Kidney (tissue), 14 donors: Measurements from ENCODE around the gene SOAT1. TPM values are rescaled to one million over a fixed set of nuclear protein-coding genes. Genes with fewer than 3 reads are reported as not detected.
A peak's percentile ranks its signal among the peaks of the same experiment; 100 is the strongest.
"Not testable (repeated sequence)": the region's sequence is repeated elsewhere in the genome, so short reads cannot be mapped to it uniquely, and the experiment has no call there.

ENCODE experiments used
- DNase-seq, 5 donors: peaks; one replicate each; pipeline ENCODE4 v3.0.0-alpha.2; 2013 to 2020
- FAIRE-seq: peaks from 2 replicates; lab custom pipeline; 2012; peaks lifted over from hg19 to GRCh38; lab: Jason Lieb, UNC
- H3K27ac ChIP-seq, 2 donors: one replicate each; pipeline ENCODE4 v1.7.0; 2013; ENCODE audit warnings: low read depth in 2 of 2, low read length in 2 of 2, inconsistent platforms in 1 of 2
- H3K27me3 ChIP-seq: one replicate; pipeline ENCODE4 v1.7.1; 2013; ENCODE audit warnings: low read length, inconsistent platforms; ENCODE audit not compliant: control insufficient read depth, insufficient read depth
- H3K36me3 ChIP-seq, 3 donors: one replicate each; pipeline versions ENCODE4 v1.7.0 to v1.7.1; 2013; ENCODE audit warnings: low read length in 3 of 3, control low read depth in 1 of 3, inconsistent platforms in 1 of 3; ENCODE audit not compliant: insufficient read depth in 3 of 3, control insufficient read depth in 2 of 3
- H3K4me1 ChIP-seq, 3 donors: one replicate each; pipeline versions ENCODE4 v1.7.0 to v1.7.1; 2013; ENCODE audit warnings: low read length in 3 of 3, inconsistent platforms in 1 of 3, low read depth in 1 of 3; ENCODE audit not compliant: control insufficient read depth in 2 of 3, insufficient read depth in 2 of 3
- H3K4me3 ChIP-seq, 3 donors: one replicate each; pipeline versions ENCODE4 v1.7.0 to v1.8.1; 2013; ENCODE audit warnings: low read length in 3 of 3, control low read depth in 1 of 3, inconsistent platforms in 1 of 3
- H3K9ac ChIP-seq, 3 donors: one replicate each; pipeline versions ENCODE4 v1.7.0 to v1.7.1; 2013; ENCODE audit warnings: low read length in 3 of 3, control low read depth in 1 of 3, inconsistent platforms in 1 of 3
- H3K9me3 ChIP-seq, 3 donors: one replicate each; pipeline versions ENCODE4 v1.7.0 to v1.7.1; 2013; ENCODE audit warnings: low read length in 3 of 3, control low read depth in 1 of 3, inconsistent platforms in 1 of 3; ENCODE audit not compliant: control insufficient read depth in 2 of 3, insufficient read depth in 1 of 3
- CTCF ChIP-seq: IDR thresholded peaks from 3 replicates; pipeline ENCODE4 v1.5.1; 2012; ENCODE audit warnings: mild to moderate bottlenecking, moderate library complexity, borderline replicate concordance; ENCODE audit not compliant: insufficient read depth; ENCODE audit errors: extremely low read depth
- intact Hi-C: fragments of 100-400 bp; cut with DNase I; formaldehyde crosslinking; loops from one replicate; pipeline ENCODE4 v1.11.1; 2022
- polyA plus RNA-seq: library from polyadenylated mRNA; stranded (reverse); fragments of 350-450 nt; fragmentation: Illumina TruSeq; extraction: RNeasy Lipid Tissue Mini Kit (QIAGEN cat#74804); gene quantifications from one replicate; pipeline ENCODE4 v1.2.3, GENCODE V29; 2014; ENCODE audit warnings: low read depth, low replicate concordance; ENCODE audit not compliant: insufficient read depth
- total RNA-seq: library from RNA; stranded (reverse); fragmentation: NEBNext Ultra II Directional; extraction: Animal tissue kit (Norgen Biotek cat#: 25700); gene quantifications from one replicate; pipeline ENCODE4 v1.2.1, GENCODE V29; 2021
- donor health status: control.
- donor health status: control.
- donor health status: control.
- donor health status: control.
- donor health status: control.
- donor health status: DM: yes; HTN: yes; CAD: no.
- donor health status: Normal renal cell carcinoma (clear cell type).

SOAT1 gene
- total and polyA plus RNA-seq, 2 donors from 2014 or later, result 6.8 to 58.1 TPM

GRCh38 chr1:179262183-179262582 is 31.4 kb upstream of the SOAT1 start:
- Histone ChIP-seq H3K9me3 (no peaks in the 10 kb centered on the region), H3K9ac (no peak overlapping the region), H3K4me1 (no peaks in the 10 kb centered on the region), H3K36me3 (no peaks in the 10 kb centered on the region), H3K4me3 (no peak overlapping the region), H3K27ac (no peak overlapping the region), H3K27me3 (no peaks in the 10 kb centered on the region)
- DNase-seq (no peak), FAIRE-seq (no peak)
- intact Hi-C loops, result no loop called here
- TF ChIP-seq CTCF, result no peak

- no peak overlapping the region for H3K9ac ChIP-seq
- no peaks in the 10 kb centered on the region for H3K9me3 ChIP-seq
- H3K4me3 ChIP-seq, result no peak overlapping the region
- TF ChIP-seq CTCF, result no peak
- FAIRE-seq (no peak), DNase-seq (peak in 1 of 5 donors; percentile 9)
- H3K27ac ChIP-seq, result no peak overlapping the region
- H3K36me3 ChIP-seq, result no peaks in the 10 kb centered on the region
- no peaks in the 10 kb centered on the region for H3K27me3 ChIP-seq
- intact Hi-C loops, result no loop called here
- no peaks in the 10 kb centered on the region for H3K4me1 ChIP-seq
Observed at GRCh38 chr1:179263121-179263520, 30.5 kb upstream of the SOAT1 start.

- no peaks in the 10 kb centered on the region for H3K9me3 ChIP-seq
- intact Hi-C loops, result no loop called here
- no peak for TF ChIP-seq CTCF
- H3K4me1 ChIP-seq, result no peaks in the 10 kb centered on the region
- H3K36me3 ChIP-seq, result no peaks in the 10 kb centered on the region
- H3K27me3 ChIP-seq, result no peaks in the 10 kb centered on the region
- FAIRE-seq (no peak), DNase-seq (peak in 1 of 5 donors; percentile 12)
- no peak overlapping the region for H3K4me3 ChIP-seq
- no peak overlapping the region for H3K9ac ChIP-seq
- H3K27ac ChIP-seq, result no peak overlapping the region
Observed at GRCh38 chr1:179264507-179264906, 29.1 kb upstream of the SOAT1 start.

- H3K27me3 ChIP-seq, result no peaks in the 10 kb centered on the region
- no peak overlapping the region for H3K9ac ChIP-seq
- no peaks in the 10 kb centered on the region for H3K4me1 ChIP-seq
- DNase-seq (no peak), FAIRE-seq (no peak)
- H3K9me3 ChIP-seq, result no peaks in the 10 kb centered on the region
- TF ChIP-seq CTCF, result no peak
- H3K27ac ChIP-seq, result no peak overlapping the region
- H3K4me3 ChIP-seq, result no peak overlapping the region
- intact Hi-C loops, result no loop called here
- no peaks in the 10 kb centered on the region for H3K36me3 ChIP-seq
Observed at GRCh38 chr1:179269071-179269470, 24.5 kb upstream of the SOAT1 start.

- H3K27ac ChIP-seq, intact Hi-C loops, H3K9me3 ChIP-seq, H3K27me3 ChIP-seq, H3K9ac ChIP-seq, H3K4me1 ChIP-seq, H3K4me3 ChIP-seq, DNase-seq, FAIRE-seq, H3K36me3 ChIP-seq: not testable (repeated sequence)
Observed at GRCh38 chr1:179274424-179274823, 19.2 kb upstream of the SOAT1 start.
